Activated T-helper 2 cell treated with anti-CD3 and anti-CD28 coated beads, Interferon-gamma antibody, Interleukin-2, Interleukin-4, amounts not matched to agents 10 μg/mL and 5 μg/mL and 100 μg/mL, durations not matched to agents 14 hours and 24 hours and 36 hours (primary cell): ENCODE measurements around the gene NUDCD3. TPM values are rescaled to one million over a fixed set of nuclear protein-coding genes. Genes with fewer than 3 reads are reported as not detected.

ENCODE experiments used
- DNase-seq: peaks from one replicate; pipeline ENCODE4 v3.0.0; 2021; ENCODE audit warnings: low spot score
- H3K27ac Mint-ChIP-seq: one replicate; pipeline ENCODE4 v1.8.0; 2021; ENCODE audit warnings: mixed read lengths
- H3K27me3 Mint-ChIP-seq: one replicate; pipeline ENCODE4 v1.8.0; 2021; ENCODE audit warnings: low read depth, mixed read lengths
- H3K36me3 Mint-ChIP-seq: one replicate; pipeline ENCODE4 v1.8.0; 2021; ENCODE audit warnings: low read depth, mixed read lengths
- H3K4me1 Mint-ChIP-seq: one replicate; pipeline ENCODE4 v1.8.0; 2021; ENCODE audit warnings: low read depth, mixed read lengths
- H3K4me3 Mint-ChIP-seq: one replicate; pipeline ENCODE4 v1.8.0; 2021; ENCODE audit warnings: low read depth, mild to moderate bottlenecking, moderate library complexity, mixed read lengths
- H3K9me3 Mint-ChIP-seq: one replicate; pipeline ENCODE4 v1.8.0; 2021; ENCODE audit warnings: mixed read lengths
- intact Hi-C: fragments of 100-400 bp; cut with micrococcal nuclease; formaldehyde crosslinking; loops from one replicate; pipeline ENCODE4 v1.15.1; 2023
- total RNA-seq: library from RNA; stranded (reverse); gene quantifications from 2 replicates; pipeline ENCODE4 v1.2.3, GENCODE V29; 2022

Gene NUDCD3
- 86.8 and 90.2 TPM in 2 replicates for total RNA-seq

DNA sequence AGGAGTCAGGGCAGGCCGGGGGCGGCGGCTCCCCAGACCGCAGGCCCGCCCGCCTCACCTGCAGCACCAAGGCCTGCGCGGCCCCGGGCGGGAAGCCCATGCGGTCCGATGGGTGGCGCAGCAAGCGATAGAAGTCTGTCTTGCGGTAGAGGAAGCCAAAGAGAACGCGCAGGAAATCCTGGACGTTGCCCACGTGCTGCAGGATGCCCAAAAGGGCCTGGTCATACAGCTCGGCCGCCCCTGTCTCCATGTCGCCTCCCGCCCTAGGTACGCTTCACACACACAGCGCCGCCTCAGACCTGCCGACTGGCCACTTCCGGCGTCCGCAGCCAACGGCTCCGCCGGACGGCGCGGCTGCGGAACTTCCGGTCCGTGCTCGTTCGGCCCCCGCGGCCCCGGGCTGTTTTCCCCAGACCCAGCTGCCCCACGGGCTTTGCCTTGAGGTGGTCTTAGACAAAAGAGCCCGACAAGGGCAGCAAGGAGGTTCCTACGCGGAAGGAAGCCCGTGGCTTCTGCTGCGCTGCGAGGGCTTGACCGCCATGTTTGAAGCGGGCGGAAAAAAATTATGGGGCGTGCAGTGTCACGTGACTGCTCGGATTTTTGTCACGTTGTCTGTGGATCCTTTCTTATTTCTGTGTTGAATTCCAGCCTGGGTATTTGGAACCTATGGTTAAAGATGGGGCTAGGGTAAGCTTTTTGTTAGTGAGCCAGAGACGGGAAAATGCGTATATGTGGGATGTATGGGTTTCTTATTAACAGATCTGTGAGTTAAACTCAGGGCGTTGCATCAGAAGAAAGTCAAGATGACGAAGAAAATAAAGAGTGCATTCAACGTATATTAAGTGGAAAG is at the start of gene NUDCD3:
Gene NUDCD3, minus strand, starts transcription at position 308 of the 850 bp plus-strand sequence. Its CDS starts 58 bp downstream, at position 250.
- Mint-ChIP-seq H3K27ac (peak within 1 kb of the TSS; percentile 91), H3K4me3 (peak within 1 kb of the TSS; percentile 85), H3K9me3 (no peaks in the 10 kb centered on the region), H3K36me3 (peaks cover 29% of the 10 kb centered on the region), H3K4me1 (peaks cover 35% of the 10 kb centered on the region), H3K27me3 (no peaks in the 10 kb centered on the region)
- peak; percentile 77 for DNase-seq
- intact Hi-C loops: loop anchor here (1.0 to 2.0 kb wide), 2 partner anchors 30 to 306 kb away; partner anchors contain the start of gene PPIA

DNA sequence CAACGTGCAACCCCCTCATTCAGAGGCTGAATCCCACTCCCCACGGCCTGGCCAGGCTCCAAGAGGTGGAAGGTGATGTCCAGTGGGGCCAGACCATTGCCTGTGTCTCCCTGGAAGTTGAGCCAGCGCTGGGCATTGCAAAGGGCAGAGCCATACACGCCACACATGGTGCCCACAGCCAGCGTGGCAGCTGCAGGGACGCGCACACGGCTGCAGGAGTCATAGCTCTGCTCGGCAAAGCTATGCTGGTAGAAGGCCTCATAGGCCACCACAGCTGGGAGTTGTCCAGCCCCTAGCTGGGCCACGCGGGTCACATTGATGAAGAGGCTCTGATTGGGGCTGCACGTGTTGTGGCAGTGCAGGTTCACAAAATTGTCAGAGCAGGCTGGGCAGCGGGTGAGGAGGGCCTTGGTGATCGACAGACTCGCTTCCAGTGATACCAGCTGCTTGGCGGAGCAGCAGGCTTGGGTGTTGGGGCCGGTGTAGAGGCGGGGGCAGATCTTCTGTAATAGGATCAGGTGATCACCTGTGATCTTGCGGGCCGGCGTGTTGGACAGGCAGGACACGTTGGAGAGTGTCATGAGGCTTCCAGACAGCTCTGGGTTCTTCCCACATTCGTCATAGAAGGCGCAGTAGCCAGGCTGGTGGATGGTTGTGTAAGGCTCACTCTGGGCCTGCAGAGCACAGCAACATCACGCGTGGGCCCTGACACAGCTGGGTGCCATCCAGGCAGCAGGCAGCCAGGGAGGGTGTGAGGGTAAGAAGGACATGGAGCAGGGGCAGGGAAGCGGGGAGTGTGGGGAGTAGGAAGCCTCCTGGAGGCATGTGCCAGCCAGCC is 49.4 kb upstream of the NUDCD3 start:
- Mint-ChIP-seq H3K27ac (no peak overlapping the region), H3K4me1 (no peaks in the 10 kb centered on the region)

DNA sequence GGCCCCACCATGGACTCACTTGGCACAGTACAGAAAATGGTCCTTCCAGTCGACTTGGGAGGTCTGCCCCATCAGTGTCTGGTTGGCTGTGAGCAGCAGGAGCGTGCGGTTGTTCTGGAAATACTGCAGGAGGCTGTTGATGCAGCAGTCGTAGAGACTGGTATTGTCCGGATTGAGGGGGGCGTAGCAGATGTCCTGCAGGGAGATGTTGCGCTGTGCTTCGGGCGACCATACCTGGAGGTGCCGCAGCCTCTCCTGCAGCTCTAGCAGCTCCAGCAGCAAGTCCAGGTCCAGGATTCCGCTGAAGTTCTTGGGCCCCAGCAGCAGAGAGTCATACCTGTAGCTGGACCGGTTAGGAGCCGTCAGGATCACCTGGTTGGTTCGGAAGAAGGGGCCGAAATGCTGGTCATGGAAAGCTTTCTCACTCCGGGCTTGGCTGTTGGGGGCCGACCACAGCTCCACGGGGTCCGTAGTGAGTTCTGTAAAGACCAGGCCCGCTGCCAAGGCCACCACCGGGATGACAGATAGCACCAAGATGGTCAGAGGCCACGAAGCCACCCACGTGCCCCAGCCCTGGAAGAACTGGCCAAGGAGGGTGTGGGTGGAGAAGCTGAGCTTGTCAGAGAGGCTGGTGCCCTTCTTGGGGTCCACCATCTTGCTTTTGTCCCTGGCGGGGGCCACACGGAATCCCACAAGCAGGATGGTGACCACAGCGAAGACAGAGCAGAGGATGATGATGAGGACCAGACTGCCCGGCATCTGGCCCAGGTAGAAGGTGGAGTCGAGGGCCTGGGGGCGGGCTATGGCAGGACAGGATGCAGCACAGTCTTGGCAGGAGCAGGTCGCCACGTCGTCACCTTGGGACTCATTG is 48.6 kb upstream of the NUDCD3 start:
- DNase-seq: no peak
- Mint-ChIP-seq H3K4me3 (no peak overlapping the region), H3K27me3 (no peaks in the 10 kb centered on the region), H3K4me1 (no peaks in the 10 kb centered on the region), H3K9me3 (no peaks in the 10 kb centered on the region), H3K36me3 (no peaks in the 10 kb centered on the region), H3K27ac (no peak overlapping the region)
- intact Hi-C loops: no loop called here

More for the DNA sequence above, 49.4 kb upstream of the NUDCD3 start:
- DNase-seq: no peak
- intact Hi-C loops: no loop called here
- Mint-ChIP-seq H3K36me3 (no peaks in the 10 kb centered on the region), H3K27me3 (no peaks in the 10 kb centered on the region), H3K9me3 (no peaks in the 10 kb centered on the region), H3K4me3 (no peak overlapping the region)

DNA sequence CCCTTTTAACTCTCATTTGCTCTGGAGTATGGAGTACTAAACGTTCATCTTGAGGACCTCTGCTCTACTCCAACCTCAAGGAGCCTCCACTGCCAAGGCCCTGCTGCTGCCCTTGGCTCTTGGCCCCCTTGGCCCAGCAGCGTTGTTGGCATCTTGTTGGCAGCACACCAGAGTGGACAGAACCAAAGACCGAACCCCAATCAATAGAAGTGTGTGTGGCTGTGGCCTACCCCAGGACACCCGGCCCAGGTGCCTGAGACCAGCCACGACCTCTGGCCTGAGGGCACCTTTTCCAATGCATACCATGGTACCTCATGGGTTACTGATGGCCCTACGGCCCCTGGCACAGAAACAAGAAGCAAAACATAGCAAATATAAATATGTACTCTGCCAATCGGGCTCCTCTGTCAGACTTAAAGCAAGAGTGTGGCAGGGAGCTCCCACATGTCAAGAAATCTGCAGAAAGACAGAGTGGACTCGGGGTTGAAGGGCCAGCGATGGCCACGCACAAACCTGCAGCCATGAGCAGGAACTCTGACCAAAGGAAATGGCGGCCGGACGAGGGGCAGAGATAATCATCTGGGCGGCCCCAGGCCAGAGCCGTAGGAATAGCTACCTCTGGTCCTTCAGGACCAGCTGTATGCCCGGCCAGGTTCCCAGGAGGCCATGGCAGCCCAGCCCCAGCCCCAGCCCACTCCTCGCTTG is 47.8 kb upstream of the NUDCD3 start:
- no peaks in the 10 kb centered on the region for H3K36me3 Mint-ChIP-seq
- DNase-seq: no peak
- H3K27ac Mint-ChIP-seq: no peak overlapping the region
- H3K4me3 Mint-ChIP-seq: no peak overlapping the region
- H3K4me1 Mint-ChIP-seq: no peaks in the 10 kb centered on the region
- H3K27me3 Mint-ChIP-seq: no peaks in the 10 kb centered on the region
- intact Hi-C loops: no loop called here
- no peaks in the 10 kb centered on the region for H3K9me3 Mint-ChIP-seq

DNA sequence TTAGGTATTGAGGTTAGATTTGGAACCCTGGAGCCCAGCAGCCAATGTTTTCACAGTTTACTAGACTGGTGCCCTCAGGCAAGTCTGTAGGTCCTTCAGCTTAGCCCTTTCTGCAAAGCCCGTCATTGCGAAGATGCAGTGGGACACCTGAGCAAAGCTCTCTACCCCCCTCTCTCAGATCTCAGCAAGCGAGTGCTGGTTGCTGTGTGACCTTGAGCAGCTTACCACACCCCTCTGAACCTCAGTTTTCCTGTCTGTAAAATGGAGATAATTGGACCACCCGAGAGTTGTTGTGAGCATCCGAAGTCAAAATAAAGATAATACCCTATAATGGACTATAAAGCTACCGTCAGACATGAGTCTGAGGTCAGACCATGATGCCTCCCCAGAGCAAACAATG is 47.0 kb upstream of the NUDCD3 start:
- intact Hi-C loops: no loop called here
- Mint-ChIP-seq H3K27me3 (no peaks in the 10 kb centered on the region), H3K4me1 (no peaks in the 10 kb centered on the region), H3K27ac (no peak overlapping the region), H3K9me3 (no peaks in the 10 kb centered on the region), H3K36me3 (no peaks in the 10 kb centered on the region), H3K4me3 (no peak overlapping the region)
- no peak for DNase-seq

DNA sequence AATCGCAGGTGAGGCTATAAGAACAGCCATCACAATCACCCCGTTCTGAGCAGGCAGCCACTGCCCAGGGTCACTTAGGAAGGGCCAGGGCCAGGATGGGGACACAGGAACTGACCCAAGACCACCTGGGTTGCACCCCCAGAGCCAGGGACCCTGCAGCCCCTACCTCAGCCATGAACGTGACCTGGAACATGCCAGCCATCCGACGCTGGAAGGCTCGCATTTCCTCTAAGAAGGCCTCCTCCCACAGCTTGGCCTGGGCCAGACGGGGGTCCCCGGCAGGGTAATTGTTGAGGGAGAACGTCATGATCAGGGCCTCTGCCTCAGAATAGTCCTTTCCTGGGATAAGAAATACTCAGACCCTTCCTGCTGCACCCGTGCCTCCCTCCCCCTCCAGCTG is 45.6 kb upstream of the NUDCD3 start:
- no peak for DNase-seq
- intact Hi-C loops: no loop called here

DNA sequence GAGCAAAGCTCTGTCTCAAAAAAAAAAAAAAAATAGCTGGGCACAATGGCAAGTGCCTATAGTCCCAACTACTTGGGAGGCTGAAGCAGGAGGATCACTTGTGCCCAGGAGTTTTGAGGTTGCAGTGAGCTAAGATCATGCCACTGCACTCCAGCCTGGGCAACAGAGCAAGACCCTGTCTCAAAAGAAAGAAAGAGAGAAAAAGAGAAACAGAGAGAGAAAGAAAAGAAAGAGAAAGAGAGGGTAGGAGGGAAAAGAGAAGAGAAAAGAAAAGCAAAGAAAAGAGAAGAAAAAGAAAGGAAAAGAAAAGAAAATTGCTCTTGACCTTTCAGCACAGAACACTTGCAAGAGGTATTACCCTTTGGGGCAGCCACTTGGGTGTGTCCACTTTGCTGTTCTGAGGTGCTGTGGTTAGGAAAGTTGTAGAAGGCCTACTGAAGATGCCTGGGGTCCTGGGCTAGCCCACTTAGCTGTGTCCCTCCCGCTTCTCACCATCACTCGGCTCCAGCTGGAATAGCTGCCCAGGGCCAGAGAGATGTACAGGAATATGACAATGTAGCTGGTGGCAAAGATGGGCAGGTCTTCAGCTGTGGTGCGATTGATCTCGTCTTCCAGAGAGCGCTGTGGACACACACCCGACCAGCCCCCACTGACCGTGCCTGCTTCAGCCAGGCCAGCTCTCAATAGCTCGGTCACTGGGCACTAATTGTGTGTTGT is 45.0 kb upstream of the NUDCD3 start:
- intact Hi-C loops: no loop called here
- H3K27me3 Mint-ChIP-seq: no peaks in the 10 kb centered on the region
- DNase-seq: no peak
- H3K36me3 Mint-ChIP-seq: no peaks in the 10 kb centered on the region
- H3K4me1 Mint-ChIP-seq: no peaks in the 10 kb centered on the region
- no peak overlapping the region for H3K4me3 Mint-ChIP-seq
- no peak overlapping the region for H3K27ac Mint-ChIP-seq
- no peaks in the 10 kb centered on the region for H3K9me3 Mint-ChIP-seq

More for the DNA sequence above, 45.6 kb upstream of the NUDCD3 start:
- no peak overlapping the region for H3K4me3 Mint-ChIP-seq
- no peaks in the 10 kb centered on the region for H3K9me3 Mint-ChIP-seq
- no peaks in the 10 kb centered on the region for H3K4me1 Mint-ChIP-seq
- no peak overlapping the region for H3K27ac Mint-ChIP-seq
- no peaks in the 10 kb centered on the region for H3K27me3 Mint-ChIP-seq
- no peaks in the 10 kb centered on the region for H3K36me3 Mint-ChIP-seq

DNA sequence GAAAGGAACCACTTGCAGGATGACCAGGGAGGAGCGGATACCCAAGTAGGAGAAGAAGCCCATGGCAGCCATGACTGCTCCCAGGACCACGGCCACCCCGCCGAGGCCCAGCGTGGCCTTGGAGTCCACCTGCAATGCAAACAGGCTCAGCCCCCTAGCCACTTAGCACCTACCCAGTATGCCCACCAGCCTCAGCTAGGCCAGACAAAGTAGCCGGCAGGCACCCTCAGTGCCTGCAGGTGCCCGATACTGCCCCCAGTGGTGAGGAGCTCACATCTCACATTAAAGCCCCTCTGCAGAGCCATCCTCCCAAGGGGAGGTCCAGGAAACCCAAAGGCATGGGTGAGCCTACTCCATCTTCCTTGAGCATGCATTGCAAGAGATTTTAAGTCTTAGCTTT is 44.0 kb upstream of the NUDCD3 start:
- Mint-ChIP-seq H3K27me3 (no peaks in the 10 kb centered on the region), H3K36me3 (no peaks in the 10 kb centered on the region), H3K9me3 (no peaks in the 10 kb centered on the region), H3K27ac (no peak overlapping the region), H3K4me1 (no peaks in the 10 kb centered on the region), H3K4me3 (no peak overlapping the region)
- peak; percentile 28 for DNase-seq
- intact Hi-C loops: no loop called here

DNA sequence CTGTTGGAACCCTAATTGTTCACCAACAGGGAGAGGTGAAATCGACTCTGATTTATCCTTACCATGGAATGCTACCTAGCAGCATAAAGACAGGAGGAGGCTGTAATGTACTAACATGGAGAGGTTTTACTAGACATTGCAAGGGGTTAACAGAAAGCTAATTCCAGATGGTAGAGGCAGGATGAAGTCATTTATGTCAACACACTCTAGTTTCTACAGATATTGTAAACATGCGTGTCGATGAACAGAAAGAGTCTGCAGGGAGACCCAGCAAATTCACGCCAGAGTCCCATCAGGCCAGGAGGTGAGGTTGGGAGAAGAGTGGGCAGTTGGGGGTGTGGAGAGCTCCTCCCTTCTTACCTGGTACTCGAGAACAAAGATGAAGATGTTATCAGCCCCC is 43.6 kb upstream of the NUDCD3 start:
- no peak overlapping the region for H3K4me3 Mint-ChIP-seq
- H3K27me3 Mint-ChIP-seq: no peaks in the 10 kb centered on the region
- intact Hi-C loops: no loop called here
- H3K4me1 Mint-ChIP-seq: no peaks in the 10 kb centered on the region
- H3K36me3 Mint-ChIP-seq: no peaks in the 10 kb centered on the region
- no peaks in the 10 kb centered on the region for H3K9me3 Mint-ChIP-seq
- no peak for DNase-seq
- H3K27ac Mint-ChIP-seq: no peak overlapping the region

DNA sequence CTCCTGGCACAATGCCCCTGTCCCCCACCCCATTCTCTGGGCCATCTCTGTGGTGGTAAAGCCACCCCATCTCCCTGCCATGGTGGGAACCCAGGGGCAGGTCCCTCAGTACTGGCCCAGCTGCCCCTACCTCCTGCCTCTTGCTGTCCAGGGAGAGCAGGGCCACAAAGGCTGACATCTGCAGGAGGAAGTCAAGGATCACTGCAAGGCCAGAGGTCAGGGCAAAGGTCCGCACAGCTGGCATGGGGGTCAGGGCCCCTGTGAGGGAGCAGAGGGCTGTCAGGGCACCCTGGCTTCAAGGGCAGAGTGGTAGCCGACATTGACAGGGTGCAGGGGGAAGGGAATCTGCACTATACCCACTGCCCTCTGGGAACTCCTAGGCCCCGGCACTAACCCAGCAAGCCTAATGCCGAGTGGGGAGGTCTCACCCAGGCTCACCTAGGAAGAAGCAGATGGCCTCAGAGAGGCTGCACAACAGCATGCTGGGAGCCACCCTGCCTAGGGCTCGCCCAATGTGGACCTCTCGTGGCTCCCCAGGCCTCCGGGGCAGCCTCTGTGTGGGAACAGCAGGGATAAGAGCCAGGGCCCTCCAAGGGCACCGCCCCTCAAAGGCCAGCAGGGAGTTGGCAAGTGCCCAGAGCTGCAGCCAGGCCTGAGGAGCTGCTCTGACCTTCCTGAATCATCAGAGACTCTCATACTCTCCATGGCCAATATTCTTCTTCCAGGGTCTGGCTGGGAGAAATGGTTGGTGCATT is 43.0 kb upstream of the NUDCD3 start:
- intact Hi-C loops: no loop called here

More for the DNA sequence above, 43.0 kb upstream of the NUDCD3 start:
- Mint-ChIP-seq H3K4me3 (no peak overlapping the region), H3K36me3 (no peaks in the 10 kb centered on the region), H3K27ac (no peak overlapping the region), H3K27me3 (no peaks in the 10 kb centered on the region), H3K9me3 (no peaks in the 10 kb centered on the region), H3K4me1 (no peaks in the 10 kb centered on the region)
- DNase-seq: no peak
